HG02642 (cell line): ENCODE data around the gene SYAP1.
A peak's percentile ranks its signal among the peaks of the same experiment; 100 is the strongest.
"Not testable (repeated sequence)": the region's sequence is repeated elsewhere in the genome, so short reads cannot be mapped to it uniquely, and the experiment has no call there.

Source experiments
- ATAC-seq: cut with Tn5 transposase; IDR thresholded peaks from one replicate; pipeline ENCODE4 v1.9.1; 2021; ENCODE audit warnings: mild to moderate bottlenecking; ENCODE audit not compliant: unreplicated experiment, poor library complexity

The SYAP1 gene

DNA sequence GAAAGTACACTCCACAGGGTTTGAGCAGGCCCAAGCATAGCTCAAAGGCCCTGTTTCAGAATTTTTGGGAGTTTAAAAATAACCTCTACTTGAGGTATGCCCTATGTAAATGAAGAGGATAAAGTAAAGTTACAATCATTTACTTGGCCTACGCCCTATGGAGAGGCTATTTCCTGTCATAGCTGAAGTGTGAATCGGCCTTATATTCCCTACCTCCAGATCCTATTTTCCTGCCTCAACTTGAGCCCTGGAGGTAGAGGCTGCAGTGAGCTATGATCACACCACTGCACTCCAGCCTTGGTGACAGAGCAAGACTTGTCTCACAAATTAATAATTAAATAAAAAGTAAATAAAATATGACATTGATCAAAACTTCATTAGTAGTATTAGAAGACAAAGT, 55.3 kb downstream of the SYAP1 start:
- ATAC-seq = no peak

DNA sequence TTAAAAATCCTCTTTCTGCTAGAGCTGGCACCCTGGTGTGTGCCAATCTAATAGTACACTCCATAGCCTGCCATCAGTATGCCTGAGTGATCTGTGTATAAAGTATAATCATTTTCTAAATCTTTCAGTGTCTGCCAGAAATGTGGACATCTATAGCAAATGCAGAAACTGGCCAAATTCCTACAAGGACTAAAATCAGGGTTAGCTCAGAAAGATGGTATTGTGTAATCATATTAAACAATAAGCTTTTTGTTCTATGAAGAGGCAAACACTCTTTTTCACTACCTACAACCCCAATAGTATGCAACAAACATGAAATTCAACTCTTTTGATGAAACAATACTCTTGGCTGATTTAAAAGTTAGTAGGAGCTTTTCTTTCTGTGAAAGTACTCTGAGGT, 59.1 kb downstream of the SYAP1 start:
- ATAC-seq = no peak

DNA sequence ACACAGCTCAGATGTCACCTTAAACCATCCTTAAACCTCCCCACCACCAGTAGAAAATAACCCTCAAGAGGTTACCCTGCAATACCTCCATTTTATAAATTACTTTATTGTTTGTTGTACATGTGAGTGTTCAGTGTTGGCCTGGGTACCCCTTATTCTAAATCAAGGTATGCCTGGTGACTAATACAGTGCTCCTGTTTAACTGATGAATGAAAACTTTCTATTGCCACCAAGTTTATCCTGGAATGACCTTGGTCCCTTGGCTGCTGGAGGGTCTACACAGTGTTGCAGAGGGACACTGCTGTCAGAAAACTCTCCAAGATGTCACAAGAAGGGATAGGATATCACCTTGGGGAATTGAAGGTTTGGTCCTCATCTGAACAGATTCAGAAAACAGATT, 59.6 kb downstream of the SYAP1 start:
- no peak for ATAC-seq

GRCh38 chrX:16779815-16780214, 60.4 kb downstream of the SYAP1 start:
- ATAC-seq = not testable (repeated sequence)

GRCh38 chrX:16783452-16783851, 64.0 kb downstream of the SYAP1 start:
- ATAC-seq = no peak

GRCh38 chrX:16784440-16784839, 65.0 kb downstream of the SYAP1 start:
- ATAC-seq = not testable (repeated sequence)

- no peak for ATAC-seq
These were observed 66.1 kb downstream of the SYAP1 start for GRCh38 chrX:16785247-16786138.

- ATAC-seq = peak; percentile 98
These were observed 66.9 kb downstream of the SYAP1 start, which contains the start of gene TXLNG for GRCh38 chrX:16786139-16786790. Gene TXLNG, plus strand, starts transcription at chrX:16786466. Its CDS starts 22 bp downstream, at chrX:16786488.

DNA sequence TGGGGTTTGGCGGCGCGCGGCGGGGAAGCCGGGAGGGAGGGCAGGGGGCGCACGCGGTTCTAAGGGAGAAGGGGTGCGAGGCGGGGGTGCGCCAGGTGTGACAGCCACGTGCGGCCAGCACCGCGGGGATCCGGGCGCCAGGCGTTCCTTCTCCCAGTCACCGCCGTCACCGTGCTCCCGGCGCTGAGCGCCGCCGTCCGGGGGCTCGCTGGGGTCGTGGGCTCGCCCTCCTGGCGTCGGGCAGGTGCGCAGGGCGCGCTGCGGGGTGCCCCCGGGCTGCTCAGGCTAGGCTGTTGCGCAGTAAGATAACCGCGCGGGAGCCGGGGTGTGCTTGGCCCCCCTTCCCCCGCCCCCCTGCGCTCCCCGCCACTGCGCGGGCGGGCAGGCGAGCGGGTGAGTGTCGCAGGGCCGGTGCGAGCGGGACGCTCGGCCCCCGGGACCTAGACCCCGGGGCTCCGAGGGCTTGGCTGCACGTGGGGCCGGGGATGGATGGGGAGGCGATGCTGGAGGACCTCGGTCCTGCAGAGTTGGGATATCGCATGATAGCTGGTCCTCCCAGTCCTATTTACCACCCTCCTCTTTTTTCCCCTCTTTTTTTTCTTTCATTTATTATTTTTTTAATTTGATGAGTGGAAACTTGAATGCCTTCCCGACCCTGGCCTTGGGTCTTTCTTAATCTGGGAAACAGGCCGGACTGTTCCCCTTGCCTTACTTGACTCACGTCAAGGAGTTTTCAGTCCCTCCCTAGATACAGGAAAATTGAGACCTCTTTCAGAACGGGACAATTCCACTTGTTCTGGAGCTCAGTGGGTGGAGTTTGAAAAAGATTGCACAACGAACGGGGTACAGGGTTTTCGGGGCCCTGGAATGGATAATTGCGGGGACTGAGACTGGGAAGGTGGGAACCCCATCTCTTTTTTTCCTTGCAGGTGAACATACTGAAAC, 67.7 kb downstream of the SYAP1 start:
- peak; percentile 29 for ATAC-seq

GRCh38 chrX:16788477-16788876, 69.1 kb downstream of the SYAP1 start:
- no peak for ATAC-seq

GRCh38 chrX:16796298-16796697, 76.9 kb downstream of the SYAP1 start:
- no peak for ATAC-seq

- ATAC-seq = no peak
These were observed 77.9 kb downstream of the SYAP1 start for GRCh38 chrX:16797358-16797757.

GRCh38 chrX:16797841-16798240, 78.4 kb downstream of the SYAP1 start:
- no peak for ATAC-seq

DNA sequence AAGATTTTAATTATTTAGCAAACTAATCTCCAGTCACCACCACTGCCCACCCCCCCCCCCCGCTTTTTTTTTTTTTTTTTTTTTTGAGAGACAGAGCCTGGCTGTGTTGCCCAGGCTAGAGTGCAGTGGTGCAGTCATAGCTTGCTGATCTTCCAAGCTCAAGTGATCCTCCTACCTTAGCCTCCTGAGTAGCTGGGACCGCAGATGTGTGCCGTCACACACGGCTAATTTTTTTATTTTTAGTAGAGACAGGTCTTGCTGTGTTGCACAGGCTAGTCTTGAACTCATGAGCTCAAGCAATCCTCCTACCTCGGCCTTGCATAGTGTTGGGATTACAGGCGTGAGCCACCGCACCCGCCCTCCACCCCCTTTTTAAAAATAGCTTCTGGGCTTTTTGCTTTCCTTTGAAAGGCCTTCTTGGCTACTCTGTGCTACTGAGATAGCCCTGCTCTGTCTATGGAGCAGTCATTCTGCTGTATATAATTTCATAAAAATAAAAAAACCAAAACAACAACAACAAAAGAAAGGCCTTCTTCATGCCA, 85.6 kb downstream of the SYAP1 start:
- ATAC-seq = peak; percentile 60

DNA sequence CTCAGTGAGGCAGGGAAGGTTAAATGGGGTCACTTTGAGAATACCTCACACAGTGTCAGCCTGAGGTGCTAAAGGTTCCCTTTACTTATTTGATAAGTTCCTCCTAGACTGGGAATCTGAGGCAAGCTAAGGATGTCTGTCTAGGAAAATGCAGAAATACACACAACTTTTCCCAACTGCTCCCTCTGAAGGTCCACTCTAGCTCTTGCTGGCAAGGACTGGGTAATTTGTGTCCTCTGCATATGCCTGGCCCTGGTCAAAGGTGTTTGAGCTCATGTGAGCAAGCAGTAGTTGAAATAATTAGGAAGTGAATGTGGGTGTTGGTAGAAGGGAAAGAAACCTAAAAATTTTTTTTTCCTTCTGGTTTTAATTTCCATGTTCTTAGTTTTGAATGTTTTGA, 88.1 kb downstream of the SYAP1 start:
- no peak for ATAC-seq

DNA sequence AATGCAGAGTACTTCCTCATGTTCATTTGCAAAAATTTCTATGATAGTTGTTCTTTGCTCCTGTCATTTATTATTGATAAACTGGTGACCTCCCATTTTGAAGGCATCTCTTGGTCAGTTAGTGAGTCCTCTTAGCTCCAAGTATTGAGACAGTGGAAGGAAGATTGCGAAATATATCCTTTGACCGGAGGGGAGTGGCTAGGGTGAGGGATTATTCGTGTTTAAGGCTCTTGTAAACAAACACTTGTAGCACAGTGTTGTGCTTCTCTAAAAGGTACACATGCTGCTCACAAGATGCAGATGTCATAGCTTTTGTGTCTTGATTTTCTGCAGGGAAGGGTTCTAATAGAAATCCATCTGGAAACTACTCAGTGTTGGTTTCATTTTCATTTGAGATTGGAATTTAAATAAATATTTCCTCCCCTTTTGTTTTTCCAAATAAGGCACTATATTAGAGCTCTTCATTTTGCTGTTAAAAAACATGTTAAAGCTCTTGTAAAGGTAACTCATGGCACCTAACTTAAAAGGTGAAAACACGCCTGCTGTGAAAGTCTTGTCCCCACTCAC, 88.6 kb downstream of the SYAP1 start:
- no peak for ATAC-seq

DNA sequence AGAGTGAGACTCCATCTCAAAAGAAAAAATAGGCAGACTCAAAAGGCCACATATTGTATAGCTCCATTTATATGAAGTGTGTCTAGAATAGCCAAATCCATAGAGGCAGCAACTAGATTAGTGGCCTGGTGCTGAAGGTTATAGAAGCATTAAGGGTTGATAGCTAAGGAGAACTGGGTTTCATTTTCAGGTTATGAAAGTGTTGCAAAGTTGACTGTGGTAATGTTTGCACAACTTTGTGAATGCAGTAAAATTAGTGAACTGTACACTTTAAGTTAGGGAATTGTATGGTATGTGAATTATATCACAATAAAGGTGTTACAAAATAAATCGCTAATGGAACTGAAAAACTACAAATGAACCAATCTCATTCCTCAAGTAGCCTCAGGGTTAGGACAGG, 95.2 kb downstream of the SYAP1 start:
- ATAC-seq = no peak
